Endodermal cell (in vitro differentiated cells): ENCODE results near the gene INSRR. TPM values are rescaled to one million over a fixed set of nuclear protein-coding genes. Genes with fewer than 3 reads are reported as not detected.

Source experiments
- DNase-seq: peaks from one replicate; pipeline ENCODE4 v3.0.0-alpha.2; 2017
- H3K27ac ChIP-seq: 2 replicates; pipeline ENCODE4 v1.5.1; 2013; ENCODE audit warnings: mild to moderate bottlenecking, low read depth, low read length, moderate library complexity
- H3K27me3 ChIP-seq: 2 replicates; pipeline ENCODE4 v1.6.1; 2013; ENCODE audit warnings: mild to moderate bottlenecking, low read length, moderate library complexity; ENCODE audit not compliant: insufficient read depth, control insufficient read depth, poor library complexity, severe bottlenecking
- H3K36me3 ChIP-seq: 2 replicates; pipeline ENCODE4 v1.7.0; 2013; ENCODE audit warnings: mild to moderate bottlenecking, low read length, moderate library complexity; ENCODE audit not compliant: control insufficient read depth, insufficient read depth
- H3K4me1 ChIP-seq: one replicate; pipeline ENCODE4 v1.7.0; 2013; ENCODE audit warnings: low read length; ENCODE audit not compliant: control insufficient read depth, insufficient read depth
- H3K4me3 ChIP-seq: 2 replicates; pipeline ENCODE4 v1.5.1; 2013; ENCODE audit warnings: mild to moderate bottlenecking, low read length, moderate library complexity
- H3K9ac ChIP-seq: 2 replicates; pipeline ENCODE4 v1.6.1; 2013; ENCODE audit warnings: mild to moderate bottlenecking, low read length, moderate library complexity; ENCODE audit not compliant: poor library complexity, severe bottlenecking; ENCODE audit errors: extremely low read depth
- H3K9me3 ChIP-seq: 2 replicates; pipeline ENCODE4 v1.6.1; 2013; ENCODE audit warnings: mild to moderate bottlenecking, low read length, moderate library complexity; ENCODE audit not compliant: control insufficient read depth
- H3K27ac Mint-ChIP-seq: 2 replicates; pipeline ENCODE4 v1.8.0; 2020; ENCODE audit warnings: mixed read lengths
- H3K27me3 Mint-ChIP-seq: 2 replicates; pipeline ENCODE4 v1.8.0; 2021; ENCODE audit warnings: mild to moderate bottlenecking, mixed read lengths; ENCODE audit not compliant: insufficient read depth
- H3K36me3 Mint-ChIP-seq: 2 replicates; pipeline ENCODE4 v1.8.0; 2020; ENCODE audit warnings: low read depth, mixed read lengths
- H3K4me1 Mint-ChIP-seq: 2 replicates; pipeline ENCODE4 v1.8.0; 2020; ENCODE audit warnings: mixed read lengths
- H3K4me3 Mint-ChIP-seq: 2 replicates; pipeline ENCODE4 v1.8.0; 2020; ENCODE audit warnings: mild to moderate bottlenecking, moderate library complexity, mixed read lengths
- H3K9me3 Mint-ChIP-seq: 2 replicates; pipeline ENCODE4 v1.8.0; 2020; ENCODE audit warnings: mild to moderate bottlenecking, mixed read lengths
- CTCF ChIP-seq: fragments of 200-600 bp; sonication (generic); conservative IDR thresholded peaks from 2 replicates; pipeline ENCODE4 v1.5.0; 2021; ENCODE audit warnings: antibody characterized with exemption, mild to moderate bottlenecking
- WGBS, 2 experiments: methylation state at CpG; one replicate each; pipeline versions ENCODE4 v1.1.5 to v1.1.7; 2013; ENCODE audit warnings: missing lambda C conversion rate in 2 of 2, mixed read lengths in 1 of 2; ENCODE audit not compliant: insufficient coverage in 1 of 2, insufficient read length in 1 of 2; 5-methylcytosine and 5-hydroxymethylcytosine counted together
- total RNA-seq, 2 donors: library from RNA; stranded (reverse); fragmentation: NEBNext Ultra II Directional in 1 of 2; extraction: Animal tissue kit (Norgen Biotek cat#: 25700) in 1 of 2; gene quantifications; 2 replicates in 1 of 2; 3 replicates in 1 of 2; pipeline ENCODE4 v1.2.1, GENCODE V29; 2021

Gene INSRR
- total RNA-seq, 2 donors from 2014 or later: 0.07 to 0.09 TPM

GRCh38 chr1:156811168-156811567 lies 47.7 kb downstream of the INSRR start:
- Histone ChIP-seq H3K27ac (no peak overlapping the region), H3K9me3 (no peaks in the 10 kb centered on the region), H3K4me1 (no peaks in the 10 kb centered on the region), H3K4me3 (no peak overlapping the region), H3K27me3 (peaks cover 30% of the 10 kb centered on the region), H3K9ac (no peak overlapping the region), H3K36me3 (no peaks in the 10 kb centered on the region)
- no peak for TF ChIP-seq CTCF
- Mint-ChIP-seq H3K27ac (no peak overlapping the region), H3K4me1 (peaks cover 5% of the 10 kb centered on the region), H3K9me3 (no peaks in the 10 kb centered on the region), H3K36me3 (no peaks in the 10 kb centered on the region), H3K27me3 (peaks cover 57% of the 10 kb centered on the region), H3K4me3 (no peak overlapping the region)
- WGBS, 2 experiments: 60 to 76% methylated on average over 4 of the region's 4 CpGs
- DNase-seq: no peak

- Histone ChIP-seq H3K27ac (no peak overlapping the region), H3K9ac (no peak overlapping the region), H3K4me1 (no peaks in the 10 kb centered on the region), H3K9me3 (no peaks in the 10 kb centered on the region), H3K4me3 (no peak overlapping the region), H3K36me3 (no peaks in the 10 kb centered on the region), H3K27me3 (peaks cover 26% of the 10 kb centered on the region)
- Mint-ChIP-seq H3K4me3 (no peak overlapping the region), H3K36me3 (no peaks in the 10 kb centered on the region), H3K9me3 (no peaks in the 10 kb centered on the region), H3K27ac (no peak overlapping the region), H3K4me1 (peaks cover 5% of the 10 kb centered on the region), H3K27me3 (peaks cover 45% of the 10 kb centered on the region)
- DNase-seq: no peak
- 88% methylated on average over 4 to 7 of the region's 7 CpGs for WGBS, 2 experiments
- TF ChIP-seq CTCF: no peak
These were observed 49.1 kb downstream of the INSRR start for GRCh38 chr1:156809711-156810366.

- WGBS, 2 experiments: 91 to 92% methylated on average over 5 to 10 of the region's 10 CpGs
- no peak overlapping the region for H3K27ac ChIP-seq
- Mint-ChIP-seq H3K4me1 (peaks cover 7% of the 10 kb centered on the region), H3K27me3 (peaks cover 40% of the 10 kb centered on the region), H3K36me3 (no peaks in the 10 kb centered on the region), H3K9me3 (no peaks in the 10 kb centered on the region), H3K27ac (no peak overlapping the region), H3K4me3 (no peak overlapping the region)
- H3K27me3 ChIP-seq: peaks cover 20% of the 10 kb centered on the region
- no peak overlapping the region for H3K9ac ChIP-seq
- TF ChIP-seq CTCF: no peak
- no peak overlapping the region for H3K4me3 ChIP-seq
- H3K9me3 ChIP-seq: no peaks in the 10 kb centered on the region
- no peaks in the 10 kb centered on the region for H3K36me3 ChIP-seq
- DNase-seq: no peak
- H3K4me1 ChIP-seq: peaks cover under 1% of the 10 kb centered on the region
These were observed 49.6 kb downstream of the INSRR start for GRCh38 chr1:156809281-156809680.
